NCI-H446 (cell line): Measurements from ENCODE around the gene TMEM132D.

ENCODE experiments used
- DNase-seq, 2 experiments: peaks; one replicate each; lab custom pipeline; 2025; lab: John Stamatoyannopoulos, UW

Gene TMEM132D

GRCh38 chr12:129660946-129661345 is 242.9 kb downstream of the TMEM132D start:
- DNase-seq: no peak

- no peak for DNase-seq
Measured at GRCh38 chr12:129659961-129660622, 243.7 kb downstream of the TMEM132D start.

GRCh38 chr12:129657179-129657578 is 246.6 kb downstream of the TMEM132D start:
- DNase-seq: no peak

DNA sequence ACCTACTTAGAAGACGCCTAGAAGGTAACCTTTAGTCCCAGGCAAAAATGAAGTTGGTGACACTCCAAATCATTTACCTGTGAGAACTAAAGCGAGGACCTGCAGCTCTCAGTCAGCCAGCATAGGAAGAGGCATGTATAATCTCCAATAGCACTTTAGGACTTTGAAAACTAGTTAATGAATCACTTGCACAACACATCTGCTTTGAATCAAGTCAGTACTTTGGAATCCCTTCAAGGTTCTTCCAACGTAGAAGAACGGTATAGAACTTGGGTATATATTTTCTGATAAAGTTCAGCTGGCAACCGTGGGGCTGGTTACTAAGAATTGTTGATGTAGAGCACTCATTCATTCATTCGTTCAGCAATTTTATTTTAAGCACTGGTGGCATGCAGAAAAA is 251.9 kb downstream of the TMEM132D start:
- DNase-seq: no peak

DNA sequence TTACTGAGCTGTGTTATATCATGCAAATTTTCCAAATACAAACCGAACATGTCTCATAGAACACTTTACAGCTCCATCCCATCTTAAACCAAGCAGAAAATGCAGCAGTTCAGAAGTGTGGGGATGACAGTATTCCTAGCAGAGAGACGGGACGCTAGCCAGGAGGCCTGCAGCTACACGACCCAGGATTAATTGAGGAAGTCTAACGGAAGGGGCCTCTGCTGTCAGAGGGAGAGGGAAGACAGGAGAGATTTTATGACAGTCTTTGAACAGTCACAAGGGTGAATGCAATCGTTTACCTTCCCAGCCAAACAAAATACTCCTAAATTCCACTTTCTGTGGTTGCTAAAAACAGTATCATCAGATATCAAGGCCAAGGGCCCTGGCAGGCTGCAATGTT is 261.9 kb downstream of the TMEM132D start:
- no peak for DNase-seq

DNA sequence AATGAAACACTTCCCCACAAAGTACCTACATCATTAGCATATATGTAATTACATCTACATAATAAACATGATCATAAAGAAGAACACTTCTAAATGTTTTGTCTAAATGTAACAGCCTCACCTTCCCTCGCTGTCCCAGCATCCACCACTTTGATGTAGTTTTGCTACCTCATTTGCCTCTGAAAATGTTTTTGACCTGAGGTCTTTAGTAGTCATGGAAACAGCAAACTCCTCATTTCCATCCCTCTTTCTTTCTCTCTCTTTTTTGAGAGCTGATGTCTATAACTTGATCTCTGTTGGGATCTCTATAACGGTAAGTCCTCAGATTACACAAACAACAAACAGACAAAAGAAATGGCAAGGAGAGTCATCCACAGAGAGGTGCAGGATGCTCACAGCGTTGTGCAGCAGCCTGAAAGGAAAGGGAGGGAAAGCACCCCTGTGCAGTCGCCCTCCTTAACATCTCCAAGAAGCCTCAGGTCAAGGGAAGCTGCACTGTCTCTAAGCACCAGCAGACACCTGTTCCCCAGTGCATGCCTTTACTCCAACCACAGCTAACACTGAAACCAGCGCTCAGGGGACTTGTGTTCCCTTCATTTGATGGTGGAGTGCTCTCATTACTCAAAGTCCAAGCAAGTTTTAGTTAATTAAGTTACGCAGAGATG is 268.7 kb downstream of the TMEM132D start:
- no peak for DNase-seq

DNA sequence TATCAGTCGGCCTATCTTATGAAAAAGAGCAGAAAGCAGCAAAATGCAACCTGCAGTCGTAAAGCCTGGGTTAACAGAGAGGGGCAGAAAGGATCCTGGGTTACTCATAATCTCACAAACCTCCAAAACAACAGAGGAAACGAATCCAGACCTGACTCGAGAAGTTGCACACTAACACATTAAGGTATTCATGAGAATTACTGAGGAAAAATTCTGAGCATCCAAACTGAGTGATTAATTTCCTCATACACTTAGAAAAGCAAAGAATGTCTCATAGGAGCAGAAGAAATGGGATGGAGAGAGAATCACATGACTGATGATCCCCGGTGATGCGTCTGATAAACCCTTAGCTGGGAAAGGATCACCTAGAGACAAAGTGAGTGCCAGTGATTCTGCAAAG is 272.5 kb downstream of the TMEM132D start:
- no peak for DNase-seq

- DNase-seq: no peak
Measured at GRCh38 chr12:129629901-129630300, 273.9 kb downstream of the TMEM132D start.

- DNase-seq: no peak
Measured at GRCh38 chr12:129622566-129622965, 281.3 kb downstream of the TMEM132D start.

- DNase-seq: no peak
Measured at GRCh38 chr12:129619271-129619670, 284.6 kb downstream of the TMEM132D start.

GRCh38 chr12:129617849-129618248 is 286.0 kb downstream of the TMEM132D start:
- no peak for DNase-seq

- DNase-seq: no peak
Measured at GRCh38 chr12:129615001-129615400, 288.8 kb downstream of the TMEM132D start.

GRCh38 chr12:129614221-129614885 is 289.5 kb downstream of the TMEM132D start:
- no peak for DNase-seq

DNA sequence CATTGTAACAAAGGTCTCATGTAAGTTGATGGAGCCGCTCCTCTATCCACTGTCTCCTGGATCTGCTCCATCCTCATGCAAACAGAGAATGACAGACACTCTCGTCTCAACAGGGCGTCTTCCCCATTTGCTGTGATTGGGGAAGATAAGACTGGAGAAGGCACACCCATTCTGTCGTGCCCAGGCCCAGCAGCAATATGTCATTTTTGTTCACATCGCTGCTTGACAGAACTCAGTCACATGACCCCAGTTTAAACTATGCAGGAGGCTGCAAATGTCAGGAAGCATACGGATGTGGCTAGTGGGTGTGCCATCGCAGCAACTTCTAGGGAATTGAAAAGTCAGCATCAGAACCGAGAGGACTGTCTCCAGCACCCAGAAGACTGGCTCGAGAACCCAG is 290.5 kb downstream of the TMEM132D start:
- DNase-seq: no peak

GRCh38 chr12:129610601-129611120 is 293.2 kb downstream of the TMEM132D start:
- no peak for DNase-seq

DNA sequence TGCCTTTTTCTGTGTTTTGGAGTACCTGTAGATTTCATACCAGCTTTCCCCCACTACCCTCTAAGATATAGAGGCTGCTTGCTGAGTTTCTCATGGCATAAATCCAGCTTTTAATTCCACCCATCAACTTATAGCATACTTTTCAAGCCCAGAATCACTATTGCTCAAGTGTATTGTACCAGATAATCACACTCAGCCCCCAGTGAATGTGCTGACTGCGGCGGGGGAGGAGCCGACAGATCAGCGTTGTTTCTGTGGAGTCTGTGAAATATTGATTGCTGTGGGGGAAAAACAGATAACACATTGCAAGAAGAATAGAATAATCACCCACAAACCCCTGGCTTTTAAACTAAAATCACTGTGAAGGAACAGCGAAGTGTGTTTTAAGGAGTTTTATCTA is 296.1 kb downstream of the TMEM132D start:
- DNase-seq: no peak

DNA sequence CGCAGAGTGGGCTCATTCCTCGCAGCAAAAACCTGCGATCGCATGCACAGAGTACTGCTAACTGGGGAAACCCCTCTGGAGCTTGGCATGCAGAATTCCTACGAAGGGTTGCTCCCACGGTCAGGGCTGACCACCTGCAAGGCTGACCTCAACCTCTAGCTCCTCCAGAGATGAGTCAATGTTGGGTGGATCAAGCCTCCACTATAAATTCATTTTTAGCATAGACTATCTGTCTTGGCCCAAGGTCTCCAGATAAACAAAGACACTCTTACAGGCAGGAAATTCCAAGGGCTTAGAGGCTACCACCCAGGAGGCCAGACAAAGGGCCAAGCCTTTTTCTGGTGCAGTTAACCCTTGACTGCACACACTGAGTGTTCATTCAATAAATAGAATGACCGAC is 296.5 kb downstream of the TMEM132D start:
- no peak for DNase-seq

- DNase-seq: no peak
Measured at GRCh38 chr12:129606239-129606638, 297.6 kb downstream of the TMEM132D start.

GRCh38 chr12:129605666-129606065 is 298.2 kb downstream of the TMEM132D start:
- DNase-seq: no peak

DNA sequence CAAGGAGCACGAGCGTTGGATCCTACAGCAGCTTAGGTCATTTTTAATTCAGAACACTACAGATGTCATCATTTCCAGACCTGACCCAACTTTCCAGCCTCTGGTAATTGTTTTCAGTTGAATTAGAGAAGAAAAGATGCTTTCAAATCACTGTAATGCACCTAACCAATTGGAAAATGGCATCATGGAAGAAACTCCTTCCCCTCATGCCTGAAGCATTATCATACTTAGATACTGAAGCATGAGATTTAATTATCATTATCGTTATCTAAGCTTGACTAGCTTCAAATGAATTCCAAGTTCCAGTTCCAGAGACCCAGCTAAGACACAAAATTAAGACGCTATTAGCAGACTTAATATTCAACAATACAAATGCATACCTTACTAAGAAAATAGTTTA is 299.3 kb downstream of the TMEM132D start:
- no peak for DNase-seq

DNA sequence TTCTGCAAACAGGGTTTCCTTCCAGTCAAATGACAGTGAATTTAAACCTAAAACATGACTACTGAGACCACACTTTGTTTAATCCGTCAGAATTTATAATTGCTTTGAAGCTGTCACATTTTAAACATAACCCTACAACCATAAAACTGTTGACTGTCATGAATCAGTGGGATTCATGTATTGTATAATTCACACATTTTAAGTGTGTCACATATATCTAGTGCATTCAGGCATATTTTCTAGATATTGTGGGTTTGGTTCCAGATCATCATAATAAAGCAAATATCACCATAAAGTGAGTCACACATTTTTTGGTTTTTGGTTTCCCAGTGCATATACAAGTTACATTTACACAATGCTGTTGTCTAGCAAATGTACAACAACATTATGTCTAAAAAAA is 304.4 kb downstream of the TMEM132D start:
- DNase-seq: no peak

GRCh38 chr12:129594098-129594497 is 309.7 kb downstream of the TMEM132D start:
- DNase-seq: no peak

DNA sequence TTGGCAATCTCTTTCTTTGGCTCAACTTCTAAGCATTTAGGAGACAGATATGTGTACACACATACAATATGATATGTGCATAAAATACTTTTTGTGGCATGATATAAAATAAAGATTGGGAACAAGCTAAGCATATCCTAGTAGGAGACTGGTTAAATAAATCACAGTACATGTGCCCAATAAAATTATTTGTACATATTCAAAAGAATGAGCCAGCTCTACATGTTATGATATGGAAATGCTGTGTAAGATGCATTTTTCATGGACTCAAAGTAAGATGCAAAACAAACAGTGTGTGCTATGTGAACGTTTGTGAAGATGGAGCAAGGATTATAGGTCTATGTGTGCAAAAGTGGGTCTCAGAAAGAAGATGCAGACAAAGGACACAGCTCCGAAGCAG is 311.4 kb downstream of the TMEM132D start:
- no peak for DNase-seq
